DOHH2 (cell line): Measurements from ENCODE around the gene STARD9.

Experiments used
- CTCF ChIP-seq: fragments of 200-600 bp; sonication (generic); IDR thresholded peaks from one replicate; pipeline ENCODE4 v1.5.1; 2014; ENCODE audit warnings: antibody characterized with exemption, mild to moderate bottlenecking, low read depth, low read length; ENCODE audit not compliant: poor library complexity, severe bottlenecking
- EZH2phosphoT487 ChIP-seq: fragments of 200-600 bp; sonication (generic); IDR thresholded peaks from 2 replicates; pipeline ENCODE4 v1.6.1; 2017; ENCODE audit warnings: borderline replicate concordance, mild to moderate bottlenecking, antibody characterized with exemption, low read length, moderate library complexity, mixed read lengths

- TF ChIP-seq CTCF: no peak
- no peak for TF ChIP-seq EZH2phosphoT487
Observed at GRCh38 chr15:42672444-42672843, 97.0 kb downstream of the STARD9 start.
